Endometrium (tissue), 2 donors: ENCODE measurements around the gene DNAH11.
"Not testable (repeated sequence)": the region's sequence is repeated elsewhere in the genome, so short reads cannot be mapped to it uniquely, and the experiment has no call there.

Source experiments
- FAIRE-seq: peaks from 2 replicates; lab custom pipeline; 2012; peaks lifted over from hg19 to GRCh38; lab: Jason Lieb, UNC
- donor health status: control.
- donor health status: control.

The DNAH11 gene

DNA sequence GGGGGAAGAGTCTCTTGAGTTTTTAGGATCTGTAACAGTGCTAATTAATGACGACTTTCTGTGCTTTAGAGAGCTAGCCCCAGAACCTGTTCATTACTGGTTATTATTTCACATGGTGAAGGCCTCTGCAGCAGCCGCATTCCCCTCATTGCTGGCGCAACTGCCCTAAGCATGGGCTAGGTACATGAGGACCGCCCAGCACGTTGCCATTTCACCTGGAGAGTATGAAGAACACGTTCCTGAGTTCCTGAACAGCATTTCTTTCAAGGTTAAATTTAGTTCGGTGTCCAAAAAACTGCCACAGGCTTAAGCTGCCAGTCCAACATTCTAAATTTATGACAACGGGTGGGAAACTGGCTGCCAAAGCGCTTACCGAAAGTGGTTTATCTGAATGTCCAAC lies 177.0 kb downstream of the DNAH11 start:
- no peak for FAIRE-seq

DNA sequence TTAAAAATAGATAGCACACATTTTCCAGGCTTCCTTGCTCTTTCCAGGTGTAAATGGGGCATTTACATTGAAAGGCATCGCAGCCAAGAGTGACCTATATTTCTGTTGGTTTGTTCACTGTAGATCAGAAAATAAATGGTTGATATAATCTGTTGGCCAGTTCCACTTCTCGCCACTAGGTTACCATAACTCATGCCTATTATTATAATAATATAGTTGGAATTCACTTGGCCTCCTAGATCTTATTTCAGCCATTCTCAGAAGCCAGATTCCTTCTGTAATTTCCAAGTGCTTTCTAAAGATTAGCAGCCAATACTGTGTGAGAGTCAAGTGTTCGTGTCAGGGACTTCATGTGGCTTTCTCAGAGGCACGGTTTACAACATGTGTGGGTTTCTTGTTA lies 179.5 kb downstream of the DNAH11 start:
- FAIRE-seq = no peak

DNA sequence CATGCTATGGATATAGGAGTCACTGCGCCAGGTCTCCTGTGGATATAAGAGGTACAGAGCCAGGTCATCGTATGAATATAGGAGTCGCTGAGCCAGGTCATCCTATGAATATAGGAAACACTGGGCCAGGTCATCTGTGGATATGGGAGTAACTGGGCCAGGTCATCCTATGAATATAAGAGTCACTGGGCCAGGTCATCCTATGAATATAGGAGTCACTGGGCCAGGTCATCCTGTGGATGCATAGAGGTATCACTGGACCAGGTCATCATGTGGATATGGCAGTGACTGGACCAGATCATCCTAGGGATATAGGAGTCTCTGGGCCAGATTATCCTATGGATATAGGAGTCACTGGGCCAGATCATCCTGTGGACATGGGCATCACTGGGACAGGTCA lies 181.7 kb downstream of the DNAH11 start:
- no peak for FAIRE-seq

DNA sequence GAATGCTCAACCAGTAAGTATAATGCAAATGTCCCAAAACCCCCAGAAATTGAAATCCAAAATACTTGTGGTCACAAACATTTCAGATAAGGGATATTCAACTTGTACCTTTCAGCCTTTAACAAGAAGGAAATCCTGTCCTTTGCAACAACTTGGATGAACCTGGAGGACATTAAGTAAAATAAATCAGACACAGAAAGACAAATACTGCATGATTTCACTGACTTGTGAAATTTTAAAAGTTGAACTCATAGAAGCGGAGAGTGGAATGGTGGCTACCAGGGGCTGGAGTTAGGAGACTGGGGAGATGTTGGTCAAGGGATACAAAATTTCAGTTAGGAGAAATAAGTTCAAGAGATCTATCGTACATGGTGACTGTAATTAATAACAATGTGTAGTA lies 187.6 kb downstream of the DNAH11 start:
- FAIRE-seq = no peak

DNA sequence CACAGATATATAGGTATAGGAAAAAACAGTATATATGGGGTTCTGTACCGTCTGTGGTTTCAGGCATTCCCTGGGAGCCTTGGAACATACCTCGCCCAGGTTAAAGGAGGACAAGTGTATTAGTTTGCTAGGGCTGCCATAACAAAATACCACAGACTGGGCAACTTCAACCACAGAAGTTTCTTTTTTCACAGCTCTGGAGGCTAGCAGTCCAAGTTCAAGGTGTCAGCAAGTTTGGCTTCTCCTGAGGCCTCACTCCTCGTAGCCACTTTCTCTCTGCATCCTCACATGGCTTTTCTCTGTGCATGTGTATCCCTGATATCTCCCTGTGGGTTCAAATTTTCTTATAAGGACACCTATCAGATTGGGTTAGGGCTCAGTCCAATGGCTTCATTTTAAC lies 189.1 kb downstream of the DNAH11 start:
- no peak for FAIRE-seq

DNA sequence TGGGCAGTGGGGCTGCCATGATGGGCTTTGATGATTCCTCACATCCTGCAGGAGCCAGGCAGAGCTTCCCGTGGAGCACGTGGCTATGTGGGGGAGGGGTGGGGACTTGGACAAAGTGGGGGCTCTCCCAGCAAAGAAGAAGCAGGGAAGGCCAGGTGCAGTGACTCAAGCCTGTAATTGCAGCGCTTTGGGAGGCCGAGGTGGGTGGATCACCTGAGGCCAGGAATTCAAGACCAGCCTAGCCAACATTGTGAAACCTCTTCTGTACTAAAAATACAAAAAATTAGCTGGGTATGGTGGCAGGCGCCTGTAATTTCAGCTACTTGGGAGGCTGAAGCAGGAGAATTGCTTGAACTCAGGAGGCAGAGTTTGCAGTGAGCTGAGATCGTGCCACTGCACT lies 190.1 kb downstream of the DNAH11 start:
- FAIRE-seq = not testable (repeated sequence)

DNA sequence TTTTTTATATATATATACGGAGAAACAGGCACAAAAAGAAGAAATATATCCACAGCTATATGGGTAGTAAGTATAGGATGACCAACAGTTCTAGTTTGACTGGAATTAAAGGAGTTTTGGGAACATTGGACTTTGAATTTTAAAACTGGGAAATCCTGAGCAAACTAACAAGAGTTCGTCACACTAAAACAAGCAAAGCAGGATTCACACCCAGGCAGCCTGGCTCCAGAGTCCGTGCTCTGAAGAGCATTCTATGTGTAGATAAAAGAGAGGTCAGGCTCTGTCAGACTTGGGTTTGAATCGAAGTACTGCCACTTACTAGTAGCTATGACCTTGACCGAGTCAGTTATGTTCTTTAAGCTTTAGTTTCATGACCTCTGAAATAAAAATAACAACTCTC lies 191.0 kb downstream of the DNAH11 start:
- FAIRE-seq = no peak

DNA sequence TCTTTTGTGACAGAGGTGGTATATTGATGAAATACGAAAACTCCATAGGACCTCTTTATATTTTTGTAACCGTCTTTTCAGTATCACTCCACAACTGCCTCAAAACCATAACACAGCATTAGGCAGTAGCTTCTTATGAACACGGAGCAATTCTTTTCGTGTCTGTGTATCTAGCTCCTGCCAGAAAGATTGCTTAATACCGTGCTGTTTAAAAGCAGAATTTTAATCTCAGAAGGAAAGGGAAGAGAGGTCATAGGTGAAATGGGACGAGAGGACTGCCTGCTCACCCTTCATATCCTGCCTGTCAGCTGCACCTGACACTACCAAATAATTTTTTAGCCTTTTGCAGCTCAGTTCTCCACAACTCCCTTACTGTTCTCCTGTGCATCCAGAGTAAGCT lies 200.7 kb downstream of the DNAH11 start:
- FAIRE-seq = no peak

DNA sequence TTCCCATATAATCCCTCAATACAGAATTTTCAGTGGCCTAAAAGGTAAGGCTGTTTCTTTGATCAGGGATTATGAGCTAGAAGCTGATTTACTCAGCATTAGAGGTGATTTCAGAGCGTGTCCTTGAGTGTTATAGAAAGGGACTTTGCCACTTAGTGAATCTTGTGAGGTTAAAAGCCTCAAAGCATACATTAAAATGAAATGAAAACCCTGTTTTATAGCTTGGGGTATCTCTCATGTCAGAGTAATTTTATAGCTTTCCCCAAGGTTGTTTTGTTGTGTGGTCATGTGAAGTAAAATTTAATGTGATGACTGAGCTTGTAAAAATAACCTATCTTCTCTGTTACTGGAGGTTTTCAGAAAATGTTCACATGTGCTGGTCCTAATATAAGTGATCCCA lies 204.1 kb downstream of the DNAH11 start:
- no peak for FAIRE-seq

DNA sequence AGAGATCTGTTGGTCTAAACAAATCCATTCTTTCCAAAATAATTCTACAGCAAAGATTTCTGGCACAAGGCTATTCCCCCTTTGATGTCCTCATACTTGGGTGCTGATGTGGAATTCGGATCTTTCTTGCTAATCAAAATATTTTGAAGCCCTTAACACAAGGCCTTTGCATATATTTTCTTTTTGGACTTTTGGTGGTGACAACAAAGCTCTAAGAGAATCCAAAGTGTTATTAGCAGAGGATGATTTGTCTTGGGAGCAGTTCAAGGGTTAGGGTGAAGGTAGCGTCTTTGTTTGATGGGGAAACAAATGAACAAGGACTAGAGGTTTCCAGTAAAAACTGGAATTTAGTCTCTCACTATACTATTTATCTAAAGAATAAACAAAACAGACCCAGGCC lies 205.0 kb downstream of the DNAH11 start:
- FAIRE-seq = no peak

DNA sequence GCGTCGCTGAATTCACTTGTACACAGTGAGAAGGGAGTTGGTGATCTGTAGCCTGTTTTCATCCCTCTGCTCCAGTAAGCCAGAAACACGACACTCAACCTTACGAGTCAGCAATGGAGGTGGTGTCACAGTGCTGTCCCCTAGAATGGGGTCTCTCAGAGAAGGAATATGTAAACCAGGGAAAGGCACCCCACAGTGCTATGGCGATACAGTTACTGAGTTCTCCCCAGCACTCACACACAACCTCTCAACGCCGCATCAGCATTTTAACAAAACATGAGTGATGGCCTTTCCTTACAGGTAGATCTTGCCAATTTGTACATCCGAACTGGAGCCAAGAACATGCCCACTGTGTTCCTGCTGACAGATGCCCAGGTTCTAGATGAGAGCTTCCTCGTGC lies 206.5 kb downstream of the DNAH11 start:
- FAIRE-seq = no peak

DNA sequence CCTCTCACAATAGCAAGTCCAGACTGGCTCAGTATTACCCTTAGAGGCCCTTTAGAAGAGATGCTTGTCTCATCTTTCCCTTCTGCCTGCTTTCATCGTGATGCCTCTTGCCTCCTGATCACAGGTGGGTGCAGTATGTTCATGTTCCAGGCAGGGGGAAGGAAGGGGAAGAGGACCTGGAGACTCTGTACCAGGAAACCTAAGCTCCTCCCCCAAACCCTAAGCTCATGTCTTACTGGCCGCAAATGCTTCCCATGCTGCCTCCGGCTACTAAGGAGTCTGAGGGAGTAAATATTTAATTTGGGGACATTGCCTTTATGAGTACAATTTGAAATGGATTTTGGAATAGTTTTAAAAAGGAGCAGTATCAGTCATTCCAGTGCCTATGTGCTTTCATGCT lies 210.2 kb downstream of the DNAH11 start:
- FAIRE-seq = no peak

DNA sequence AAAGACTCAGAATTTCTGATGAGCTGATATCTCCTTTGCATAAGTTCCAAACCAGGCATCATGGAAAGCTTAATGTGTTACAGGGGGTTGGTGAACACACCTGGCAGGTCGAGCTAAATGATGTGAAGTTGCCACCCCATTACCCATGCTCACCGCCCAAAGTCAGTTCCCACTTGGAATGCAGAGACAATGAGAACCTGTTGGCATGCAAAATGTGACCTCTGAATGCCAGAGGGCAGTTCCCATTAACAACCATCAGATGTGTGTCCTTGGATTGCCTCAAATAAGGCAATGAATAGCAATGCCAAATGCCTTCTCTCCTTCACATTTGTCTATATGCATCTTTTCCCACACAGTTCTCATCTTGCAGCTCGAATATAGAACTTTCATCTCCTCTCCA lies 212.1 kb downstream of the DNAH11 start:
- FAIRE-seq = no peak

DNA sequence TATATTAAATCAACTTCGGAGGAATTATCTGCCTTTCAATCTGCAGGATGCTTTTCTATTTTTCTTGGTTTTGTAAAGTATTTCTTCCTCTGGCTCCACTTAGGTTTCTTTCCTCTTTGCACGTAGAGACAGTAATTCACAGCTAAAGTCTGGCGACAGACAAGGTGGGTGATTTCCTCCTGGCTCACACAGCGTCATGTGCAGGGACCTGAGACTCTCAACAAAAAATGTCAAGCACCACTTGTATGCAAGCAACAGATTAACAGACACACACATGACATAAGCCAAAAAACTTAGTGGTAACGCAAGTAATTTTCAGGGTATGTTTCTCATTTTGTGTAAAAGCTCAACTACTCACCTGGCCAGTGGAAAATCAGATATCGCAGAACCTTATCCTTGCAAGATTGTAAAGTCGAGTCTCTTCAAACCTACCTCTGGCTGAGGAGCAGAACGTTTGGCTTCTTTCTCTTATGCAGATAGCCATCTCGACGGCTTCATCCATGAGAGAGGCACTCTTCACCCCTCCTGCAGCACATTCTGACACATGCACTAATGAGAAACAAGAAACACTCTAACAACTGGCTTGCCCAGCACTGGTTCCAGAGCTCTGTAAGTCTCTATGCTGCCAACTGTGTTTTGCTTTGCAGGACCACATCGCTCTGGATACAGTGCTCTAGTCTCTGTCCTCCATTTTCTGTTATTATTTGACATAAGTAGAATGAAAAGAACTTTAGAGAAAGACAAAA lies 214.9 kb downstream of the DNAH11 start:
- FAIRE-seq = no peak

DNA sequence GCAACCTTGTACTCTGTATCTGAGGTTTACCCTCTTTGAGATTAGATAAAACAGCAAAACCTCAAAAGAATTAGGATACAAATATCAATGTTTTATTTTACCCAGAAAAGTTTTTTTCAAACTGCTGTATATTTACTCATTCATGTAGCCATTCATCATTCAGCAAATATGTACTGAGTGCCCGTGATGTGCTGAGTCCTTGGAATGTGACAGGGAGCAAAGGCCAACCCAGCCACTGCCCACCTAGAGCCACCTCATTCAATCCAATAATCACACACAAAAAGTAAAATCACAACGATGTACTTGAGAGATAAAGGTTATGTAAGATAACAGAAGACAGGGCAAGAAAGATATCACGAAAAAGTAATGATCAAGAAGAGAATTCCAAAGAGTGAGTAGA lies 215.4 kb downstream of the DNAH11 start:
- FAIRE-seq = no peak

DNA sequence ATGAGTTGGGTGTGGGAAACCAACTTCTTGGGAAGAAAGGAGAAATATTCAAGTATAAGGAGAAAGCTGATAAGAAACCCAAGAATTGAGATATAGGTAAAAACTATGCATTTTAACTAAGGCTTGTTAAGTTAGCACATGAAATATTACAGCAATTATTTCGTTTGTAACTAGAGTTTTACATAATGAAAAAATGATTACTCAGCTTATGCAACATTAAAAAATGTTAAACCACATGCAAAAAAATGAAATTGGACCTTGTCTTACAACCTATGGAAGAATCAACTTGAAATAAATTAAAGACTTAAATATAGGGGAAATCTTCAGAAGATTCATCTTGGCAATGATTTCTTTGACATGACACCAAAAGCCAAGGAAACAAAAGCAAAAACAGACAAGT lies 219.6 kb downstream of the DNAH11 start:
- no peak for FAIRE-seq

DNA sequence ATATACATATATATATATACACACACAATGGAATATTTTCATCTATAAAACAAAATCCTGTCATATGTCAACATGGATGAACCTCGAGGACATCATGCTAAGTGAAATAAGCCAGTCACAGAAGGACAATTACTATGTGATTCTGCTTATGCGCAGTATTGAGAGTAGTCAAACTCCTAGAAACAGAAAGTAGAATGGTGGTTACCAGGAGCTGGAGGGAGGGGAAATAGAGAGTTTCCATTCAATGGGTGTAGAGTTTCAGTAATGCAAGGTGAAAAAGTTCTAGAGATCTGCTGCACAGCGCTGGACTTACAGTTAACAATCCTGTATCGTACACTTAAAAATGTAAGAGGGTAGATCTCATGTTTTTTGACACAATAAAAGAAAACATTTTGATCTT lies 221.0 kb downstream of the DNAH11 start:
- no peak for FAIRE-seq

DNA sequence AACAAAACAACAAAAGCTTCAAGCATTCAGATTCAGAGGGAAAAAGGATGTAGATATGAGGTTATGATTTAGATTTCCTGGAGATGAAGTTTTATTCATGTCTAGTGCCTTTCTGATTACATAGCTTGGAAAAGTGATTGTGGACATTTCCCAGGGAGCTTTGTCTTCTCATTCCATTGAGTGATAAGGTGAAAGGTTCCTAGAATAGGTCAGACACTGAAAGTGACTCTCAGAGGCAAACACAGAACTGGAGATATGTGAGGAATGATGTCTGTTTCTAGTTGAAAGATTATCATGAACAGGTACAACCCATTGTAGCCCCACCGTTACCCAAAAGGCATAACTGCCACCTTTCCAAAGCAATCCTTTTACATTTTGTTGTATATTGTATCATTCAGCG lies 223.4 kb downstream of the DNAH11 start:
- no peak for FAIRE-seq

DNA sequence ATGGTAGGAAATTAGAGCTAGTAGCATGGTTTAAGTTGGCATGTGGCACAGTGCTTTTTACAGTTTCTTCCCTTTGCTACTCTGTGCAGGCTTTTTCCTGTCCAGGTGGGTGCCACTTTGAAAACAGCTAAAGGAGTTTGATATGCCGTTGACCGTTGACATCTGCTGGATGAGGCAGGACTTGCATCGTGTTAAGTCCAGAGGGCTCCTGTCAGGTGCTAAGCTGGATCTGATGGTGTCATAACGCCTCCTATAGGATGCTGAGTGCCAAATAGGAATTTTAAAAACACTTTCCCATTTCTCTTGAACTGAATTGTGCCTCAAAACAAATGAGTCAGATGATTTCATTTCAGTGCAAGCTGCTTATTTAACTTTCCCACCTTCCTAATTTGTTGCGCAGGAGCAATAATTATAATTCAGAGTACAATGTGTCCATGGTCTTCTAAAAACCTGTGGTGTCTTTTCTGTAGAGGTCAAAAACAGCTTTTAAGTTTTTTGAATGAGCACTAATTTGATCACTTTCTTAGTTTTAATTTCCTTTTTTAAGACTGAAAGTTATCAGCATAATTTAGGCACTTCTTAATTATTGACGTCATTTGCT lies 224.6 kb downstream of the DNAH11 start:
- FAIRE-seq = no peak

DNA sequence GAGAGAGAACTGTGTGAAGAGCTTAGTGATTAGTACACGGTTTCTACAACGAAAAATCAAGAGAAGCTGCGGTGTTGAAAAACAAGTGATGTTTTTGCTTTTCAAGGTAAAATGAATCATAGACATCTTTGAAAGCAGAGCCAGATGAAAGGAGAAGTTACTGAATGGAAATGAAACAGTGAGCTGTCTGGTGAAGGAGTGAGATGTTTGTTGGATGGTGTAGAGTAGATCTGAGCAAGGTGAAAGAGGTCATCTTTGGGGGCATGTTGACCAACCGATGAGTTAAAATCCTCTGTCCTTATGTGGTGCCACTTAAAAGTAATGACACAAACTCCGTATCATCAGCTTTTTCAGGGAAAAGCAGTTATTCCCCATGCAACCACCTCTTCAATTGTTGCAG lies 225.4 kb downstream of the DNAH11 start:
- no peak for FAIRE-seq

DNA sequence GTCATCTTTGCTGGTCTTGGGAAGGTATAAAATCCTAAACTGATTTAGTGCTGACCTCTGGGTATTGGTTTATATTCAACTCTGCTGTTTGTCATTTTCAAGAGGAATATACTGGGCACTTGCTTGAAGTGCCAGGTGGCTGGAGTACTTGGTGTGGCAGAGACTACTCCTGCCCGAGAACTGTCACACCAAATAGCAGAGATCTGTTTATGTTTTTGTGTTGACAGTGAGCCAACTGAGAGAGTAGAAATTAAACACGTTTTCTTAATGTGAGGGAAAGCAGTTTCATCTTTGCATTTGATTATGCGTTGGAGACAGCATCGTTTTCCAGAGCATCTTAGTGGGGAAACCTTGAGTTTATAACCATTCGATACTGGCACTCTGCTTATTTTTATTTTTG lies 228.4 kb downstream of the DNAH11 start:
- no peak for FAIRE-seq

DNA sequence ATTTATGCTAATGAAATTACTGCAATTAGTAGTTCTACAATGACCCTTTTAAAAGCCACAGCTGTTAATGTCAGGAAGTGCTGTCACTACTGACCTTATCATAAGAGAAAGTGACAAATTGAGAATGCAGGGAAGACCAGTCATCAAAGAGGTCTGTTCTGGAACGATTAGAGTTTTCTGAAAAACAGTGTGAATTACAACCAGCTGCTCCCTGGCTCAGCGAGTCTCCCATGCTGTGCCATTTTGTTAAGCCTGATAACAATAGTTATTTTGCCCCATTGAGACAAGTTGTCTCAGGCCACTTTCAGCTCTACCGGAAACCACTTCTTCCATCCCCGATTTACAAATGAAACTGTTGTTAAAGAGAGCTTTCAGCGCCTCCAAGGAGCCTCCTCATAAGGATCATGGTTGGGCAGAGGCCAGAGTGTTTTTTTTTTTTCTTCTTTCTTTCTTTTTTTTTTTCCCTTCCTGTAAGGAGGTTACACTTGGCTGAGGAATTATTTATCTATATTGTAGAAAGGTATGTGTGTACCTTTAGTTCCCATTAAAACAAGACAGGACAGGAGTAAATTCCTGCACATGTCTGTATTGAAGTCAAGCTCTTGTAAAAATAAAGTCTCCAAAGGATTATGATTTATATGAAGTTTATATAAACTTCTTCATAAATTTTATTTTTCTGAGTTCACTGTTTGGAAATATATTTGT lies 229.2 kb downstream of the DNAH11 start:
- no peak for FAIRE-seq

DNA sequence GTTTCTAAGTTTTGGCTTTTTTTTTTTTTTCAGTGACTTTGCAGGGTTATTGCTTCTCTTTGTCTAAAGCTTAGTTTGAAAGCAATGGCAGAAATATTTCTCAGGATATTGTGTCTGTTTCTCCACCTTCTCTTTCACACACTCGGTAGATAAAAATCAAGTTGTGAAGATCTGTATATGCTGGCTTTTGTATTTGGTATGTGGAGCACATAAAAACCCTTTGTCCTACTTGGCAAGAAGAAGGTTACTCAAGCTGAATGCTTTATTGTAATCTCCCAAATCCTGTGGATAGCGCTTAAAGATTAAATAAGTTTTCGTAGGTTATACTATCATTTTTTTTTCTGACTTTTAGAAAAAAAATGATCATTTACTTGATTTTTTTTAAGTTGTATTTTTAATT lies 230.5 kb downstream of the DNAH11 start:
- no peak for FAIRE-seq

DNA sequence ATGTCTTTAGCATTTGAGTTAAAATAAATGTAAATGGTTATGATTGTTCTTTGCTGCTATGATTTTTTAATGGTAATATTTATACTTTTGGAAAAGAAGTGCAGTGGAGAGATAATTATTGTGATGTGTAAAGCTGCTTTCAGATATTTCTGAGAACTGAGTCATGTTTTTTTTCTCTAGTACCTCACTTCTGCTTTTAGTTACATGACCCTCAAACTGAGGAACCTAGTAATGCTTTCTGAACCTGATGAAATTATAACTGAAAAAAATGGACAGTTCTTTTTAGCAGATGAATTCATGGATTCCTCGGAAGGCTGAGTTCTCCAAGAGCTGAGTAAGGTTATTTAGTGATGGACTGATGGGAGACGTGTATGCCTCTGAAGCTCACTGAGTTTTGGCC lies 235.1 kb downstream of the DNAH11 start:
- FAIRE-seq = no peak
